GM21526 (cell line): Measurements from ENCODE around the gene LRP1.

Source experiments
- ATAC-seq: cut with Tn5 transposase; IDR thresholded peaks from one replicate; pipeline ENCODE4 v1.9.1; 2021; ENCODE audit warnings: moderate library complexity; ENCODE audit not compliant: unreplicated experiment, low FRiP score

Gene LRP1

DNA sequence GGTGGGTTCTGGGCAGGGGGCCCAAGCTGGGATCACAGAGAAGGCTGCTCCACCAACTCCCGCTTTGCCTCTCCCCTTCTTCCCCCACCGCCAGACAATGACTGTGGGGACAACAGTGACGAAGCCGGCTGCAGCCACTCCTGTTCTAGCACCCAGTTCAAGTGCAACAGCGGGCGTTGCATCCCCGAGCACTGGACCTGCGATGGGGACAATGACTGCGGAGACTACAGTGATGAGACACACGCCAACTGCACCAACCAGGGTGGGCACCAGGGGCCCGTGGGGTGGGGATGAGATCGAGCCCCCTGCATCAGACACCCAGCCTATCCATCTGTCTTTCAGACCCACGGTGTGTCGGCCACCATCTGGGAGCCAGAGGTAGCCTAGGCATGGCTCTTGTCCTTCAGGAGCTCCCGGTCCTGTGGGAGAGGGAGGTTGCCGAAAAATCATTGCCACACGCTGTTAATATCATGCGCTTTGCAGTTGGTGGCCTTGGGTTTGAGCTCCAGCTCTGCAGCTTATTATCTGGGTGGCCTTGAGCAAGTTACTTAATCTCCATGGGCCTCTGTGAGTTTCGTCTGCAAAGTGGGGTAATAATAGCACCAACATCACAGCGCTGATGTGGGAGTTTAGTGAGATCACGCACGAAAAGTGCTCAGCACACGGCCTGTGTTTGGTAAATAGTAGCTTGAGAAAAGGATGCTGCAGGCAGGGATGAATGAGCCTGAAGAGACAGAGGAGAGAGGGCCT lies 40.9 kb downstream of the LRP1 start:
- ATAC-seq = no peak

DNA sequence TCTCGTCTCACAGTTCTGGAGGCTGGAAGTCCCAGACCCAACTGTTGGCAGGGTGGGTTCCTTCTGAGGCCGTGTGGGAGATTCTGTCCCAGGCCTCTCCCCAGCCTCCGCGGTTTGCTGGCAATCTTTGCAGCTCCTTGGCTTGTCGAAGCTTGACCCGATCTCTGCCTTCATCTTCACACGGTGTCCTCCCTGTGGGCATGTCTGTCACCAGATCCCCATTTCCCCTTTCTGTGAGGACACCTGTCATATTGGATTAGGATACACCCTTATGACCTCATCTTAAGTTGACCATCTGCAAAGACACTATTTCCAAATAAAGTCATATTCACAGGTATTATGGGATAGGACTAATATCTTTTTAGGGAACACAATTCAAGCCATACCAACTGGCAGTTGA lies 41.7 kb downstream of the LRP1 start:
- ATAC-seq = no peak

DNA sequence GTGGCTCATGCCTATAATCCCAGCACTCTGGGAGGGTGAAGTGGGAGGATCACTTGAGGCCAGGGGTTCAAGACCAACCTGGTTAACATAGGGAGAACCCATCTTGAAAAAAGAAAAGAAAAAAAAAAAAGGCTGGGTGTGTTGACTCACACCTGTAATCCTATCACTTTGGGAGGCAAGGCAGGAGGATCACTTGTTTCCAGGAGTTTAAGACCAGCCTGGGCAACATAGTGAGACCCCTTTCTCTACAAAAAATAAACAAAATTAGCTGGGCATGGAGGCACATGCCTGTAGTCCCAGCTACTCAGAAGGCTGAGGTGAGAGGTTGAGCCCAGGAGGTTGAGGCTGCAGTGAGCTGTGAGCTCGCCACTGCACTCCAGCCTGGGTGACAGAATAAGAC lies 42.1 kb downstream of the LRP1 start:
- ATAC-seq = no peak

DNA sequence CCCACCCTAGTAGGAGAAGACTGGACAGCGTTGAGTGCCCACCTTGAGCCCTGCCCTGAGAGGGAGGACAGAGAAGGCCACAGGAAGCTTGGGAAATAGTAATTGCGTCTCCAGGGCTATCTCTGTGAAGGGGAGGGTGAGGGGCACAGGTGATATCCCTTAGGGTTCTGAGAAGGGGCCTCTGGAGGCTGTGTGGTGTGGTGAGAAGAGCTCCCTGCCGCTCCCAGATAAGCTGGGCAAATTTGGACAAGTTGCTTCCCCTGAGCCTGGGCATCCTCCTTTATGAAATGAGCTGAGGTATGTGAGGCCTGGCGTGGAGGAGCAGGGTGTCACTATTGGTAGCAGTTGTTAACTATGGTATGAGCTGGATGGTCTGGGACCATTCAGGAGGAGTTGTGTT lies 42.6 kb downstream of the LRP1 start:
- ATAC-seq = no peak

DNA sequence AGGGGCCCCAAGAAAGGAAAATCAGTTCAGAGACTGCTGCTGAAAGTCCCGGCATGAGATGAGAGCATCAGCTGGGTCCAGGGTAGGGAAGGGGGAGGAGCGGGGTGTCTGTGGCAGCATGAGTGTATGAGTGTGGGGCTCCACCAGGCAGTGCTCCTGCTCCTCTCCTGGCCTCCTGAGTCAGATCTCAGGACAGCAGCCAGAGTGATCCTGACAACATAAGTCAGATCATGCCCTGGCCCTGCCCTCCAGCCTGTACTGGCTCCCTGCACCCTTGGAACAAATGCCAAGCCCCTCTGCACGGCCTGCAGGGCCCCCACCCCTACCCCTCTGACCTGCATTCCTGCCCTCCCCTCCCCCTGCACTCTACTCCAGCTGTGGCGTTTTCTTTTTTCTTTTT lies 43.4 kb downstream of the LRP1 start:
- ATAC-seq = no peak

DNA sequence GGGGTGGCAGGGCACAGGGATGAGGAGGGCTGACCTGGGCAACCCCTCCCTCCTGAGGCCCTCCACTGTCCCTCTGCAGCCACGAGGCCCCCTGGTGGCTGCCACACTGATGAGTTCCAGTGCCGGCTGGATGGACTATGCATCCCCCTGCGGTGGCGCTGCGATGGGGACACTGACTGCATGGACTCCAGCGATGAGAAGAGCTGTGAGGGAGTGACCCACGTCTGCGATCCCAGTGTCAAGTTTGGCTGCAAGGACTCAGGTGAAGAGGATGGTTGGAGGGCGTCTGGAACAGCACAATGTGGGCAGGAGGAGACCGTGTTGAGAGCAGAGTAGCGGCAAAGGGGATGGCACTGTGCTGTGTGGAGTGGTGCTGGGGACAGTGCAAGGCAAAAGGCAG lies 44.8 kb downstream of the LRP1 start:
- no peak for ATAC-seq

DNA sequence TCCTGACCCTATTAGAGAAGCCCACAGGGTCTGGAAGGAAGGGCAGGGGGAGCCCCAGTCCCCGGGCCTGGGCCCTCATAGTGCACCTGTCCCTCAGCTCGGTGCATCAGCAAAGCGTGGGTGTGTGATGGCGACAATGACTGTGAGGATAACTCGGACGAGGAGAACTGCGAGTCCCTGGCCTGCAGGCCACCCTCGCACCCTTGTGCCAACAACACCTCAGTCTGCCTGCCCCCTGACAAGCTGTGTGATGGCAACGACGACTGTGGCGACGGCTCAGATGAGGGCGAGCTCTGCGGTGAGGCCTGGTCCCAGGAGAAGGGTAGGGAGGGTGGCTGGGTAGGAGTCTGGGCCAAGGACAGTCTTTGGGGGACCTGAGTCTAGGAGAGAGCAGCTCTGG lies 45.4 kb downstream of the LRP1 start:
- no peak for ATAC-seq

DNA sequence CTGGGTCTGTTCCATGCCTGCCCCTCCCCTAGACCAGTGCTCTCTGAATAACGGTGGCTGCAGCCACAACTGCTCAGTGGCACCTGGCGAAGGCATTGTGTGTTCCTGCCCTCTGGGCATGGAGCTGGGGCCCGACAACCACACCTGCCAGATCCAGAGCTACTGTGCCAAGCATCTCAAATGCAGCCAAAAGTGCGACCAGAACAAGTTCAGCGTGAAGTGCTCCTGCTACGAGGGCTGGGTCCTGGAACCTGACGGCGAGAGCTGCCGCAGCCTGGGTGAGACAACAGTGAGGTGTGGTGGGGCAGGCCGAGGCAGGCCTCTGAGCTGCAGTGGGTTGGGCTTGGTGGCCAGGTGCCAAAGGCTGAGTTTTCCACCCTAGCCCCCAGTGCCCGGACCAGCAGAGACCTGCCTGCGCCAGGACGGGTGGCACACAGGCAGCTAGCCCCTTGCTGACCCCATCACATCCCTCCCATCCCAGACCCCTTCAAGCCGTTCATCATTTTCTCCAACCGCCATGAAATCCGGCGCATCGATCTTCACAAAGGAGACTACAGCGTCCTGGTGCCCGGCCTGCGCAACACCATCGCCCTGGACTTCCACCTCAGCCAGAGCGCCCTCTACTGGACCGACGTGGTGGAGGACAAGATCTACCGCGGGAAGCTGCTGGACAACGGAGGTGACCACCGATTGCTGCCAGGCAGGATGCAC lies 47.3 kb downstream of the LRP1 start:
- no peak for ATAC-seq

DNA sequence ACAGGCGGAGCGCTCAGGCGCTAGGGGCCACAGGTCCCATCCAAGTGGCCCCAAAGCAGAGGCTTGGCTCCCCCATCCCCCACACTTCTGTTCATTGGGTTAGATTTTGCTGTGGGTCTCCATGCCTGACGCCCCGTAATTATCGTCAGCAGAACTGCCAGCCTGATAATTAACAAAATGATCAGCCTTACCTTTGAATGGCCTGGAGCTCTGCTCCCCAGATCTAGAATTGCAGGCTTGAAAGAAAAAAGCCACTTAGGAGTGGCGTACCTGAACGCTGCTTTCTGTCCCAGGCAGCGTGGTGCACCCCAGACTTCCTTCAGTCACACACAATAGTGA lies 47.8 kb downstream of the LRP1 start:
- no peak for ATAC-seq

DNA sequence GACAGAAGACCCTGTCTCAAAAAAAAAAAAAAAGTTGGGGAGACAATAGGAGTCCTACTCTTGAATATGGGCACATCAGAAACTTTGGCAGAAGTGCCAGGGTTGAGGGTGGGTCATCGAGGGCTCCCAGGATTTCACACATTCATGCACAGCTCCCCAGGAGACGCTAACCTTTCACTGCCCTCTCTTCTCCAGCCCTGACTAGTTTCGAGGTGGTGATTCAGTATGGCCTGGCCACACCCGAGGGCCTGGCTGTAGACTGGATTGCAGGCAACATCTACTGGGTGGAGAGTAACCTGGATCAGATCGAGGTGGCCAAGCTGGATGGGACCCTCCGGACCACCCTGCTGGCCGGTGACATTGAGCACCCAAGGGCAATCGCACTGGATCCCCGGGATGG lies 48.6 kb downstream of the LRP1 start:
- no peak for ATAC-seq

DNA sequence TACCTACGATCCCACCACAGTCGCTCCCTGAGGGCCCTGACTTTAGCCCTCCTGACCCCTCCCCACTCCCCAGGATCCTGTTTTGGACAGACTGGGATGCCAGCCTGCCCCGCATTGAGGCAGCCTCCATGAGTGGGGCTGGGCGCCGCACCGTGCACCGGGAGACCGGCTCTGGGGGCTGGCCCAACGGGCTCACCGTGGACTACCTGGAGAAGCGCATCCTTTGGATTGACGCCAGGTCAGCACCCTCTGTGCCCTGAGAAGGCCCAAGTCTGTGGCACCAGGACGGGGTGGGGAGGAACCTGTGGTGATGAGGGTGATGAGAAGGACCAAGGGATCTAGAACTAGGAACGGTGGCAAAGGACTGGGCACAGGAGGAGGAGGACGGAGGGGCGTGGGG lies 49.1 kb downstream of the LRP1 start:
- no peak for ATAC-seq

DNA sequence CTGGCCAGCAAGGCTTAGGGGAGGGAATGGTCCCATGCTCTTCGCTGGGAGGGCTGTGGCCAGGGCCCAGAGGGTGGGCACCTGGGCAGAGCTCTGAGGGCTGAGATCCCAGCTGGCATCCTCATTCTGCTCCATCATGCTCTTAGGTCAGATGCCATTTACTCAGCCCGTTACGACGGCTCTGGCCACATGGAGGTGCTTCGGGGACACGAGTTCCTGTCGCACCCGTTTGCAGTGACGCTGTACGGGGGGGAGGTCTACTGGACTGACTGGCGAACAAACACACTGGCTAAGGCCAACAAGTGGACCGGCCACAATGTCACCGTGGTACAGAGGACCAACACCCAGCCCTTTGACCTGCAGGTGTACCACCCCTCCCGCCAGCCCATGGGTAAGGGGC lies 49.9 kb downstream of the LRP1 start:
- ATAC-seq = no peak

DNA sequence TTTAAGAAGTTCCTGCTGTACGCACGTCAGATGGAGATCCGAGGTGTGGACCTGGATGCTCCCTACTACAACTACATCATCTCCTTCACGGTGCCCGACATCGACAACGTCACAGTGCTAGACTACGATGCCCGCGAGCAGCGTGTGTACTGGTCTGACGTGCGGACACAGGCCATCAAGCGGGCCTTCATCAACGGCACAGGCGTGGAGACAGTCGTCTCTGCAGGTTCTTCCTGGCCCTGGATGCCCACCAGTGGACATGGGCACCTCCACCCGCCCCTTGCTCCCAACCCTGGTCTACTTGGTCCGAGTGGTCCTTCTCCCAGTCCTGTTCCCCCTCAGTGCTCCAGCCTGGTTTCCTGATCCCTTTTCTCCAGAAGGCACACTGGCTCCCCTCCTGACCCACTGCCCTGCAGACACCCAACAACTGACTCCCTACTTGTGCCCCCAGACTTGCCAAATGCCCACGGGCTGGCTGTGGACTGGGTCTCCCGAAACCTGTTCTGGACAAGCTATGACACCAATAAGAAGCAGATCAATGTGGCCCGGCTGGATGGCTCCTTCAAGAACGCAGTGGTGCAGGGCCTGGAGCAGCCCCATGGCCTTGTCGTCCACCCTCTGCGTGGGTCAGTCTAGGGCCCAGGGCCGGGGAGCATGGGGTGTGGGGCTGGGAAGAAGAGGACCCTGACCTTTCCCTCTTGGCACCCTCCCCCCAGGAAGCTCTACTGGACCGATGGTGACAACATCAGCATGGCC lies 51.2 kb downstream of the LRP1 start:
- no peak for ATAC-seq

DNA sequence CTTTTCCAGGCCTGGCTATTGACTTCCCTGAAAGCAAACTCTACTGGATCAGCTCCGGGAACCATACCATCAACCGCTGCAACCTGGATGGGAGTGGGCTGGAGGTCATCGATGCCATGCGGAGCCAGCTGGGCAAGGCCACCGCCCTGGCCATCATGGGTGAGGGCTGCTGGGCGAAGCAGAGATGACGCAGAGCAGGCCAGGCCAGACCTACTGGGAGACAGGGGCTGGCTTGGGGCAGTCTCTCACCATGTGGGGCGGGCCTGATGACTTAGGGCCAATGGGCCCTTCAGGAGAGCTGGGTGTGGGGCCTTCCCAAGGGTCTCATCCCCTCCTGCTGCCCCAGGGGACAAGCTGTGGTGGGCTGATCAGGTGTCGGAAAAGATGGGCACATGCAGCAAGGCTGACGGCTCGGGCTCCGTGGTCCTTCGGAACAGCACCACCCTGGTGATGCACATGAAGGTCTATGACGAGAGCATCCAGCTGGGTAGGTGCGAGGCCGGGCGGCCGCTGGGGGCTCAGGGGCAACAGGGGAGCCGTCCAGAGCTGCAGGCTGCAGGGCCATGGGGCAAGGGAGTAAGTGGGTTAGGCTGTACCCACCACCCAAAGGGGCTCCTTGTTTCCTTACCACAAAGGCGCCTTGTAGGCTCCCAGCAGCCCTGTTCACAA lies 52.2 kb downstream of the LRP1 start:
- ATAC-seq = no peak

DNA sequence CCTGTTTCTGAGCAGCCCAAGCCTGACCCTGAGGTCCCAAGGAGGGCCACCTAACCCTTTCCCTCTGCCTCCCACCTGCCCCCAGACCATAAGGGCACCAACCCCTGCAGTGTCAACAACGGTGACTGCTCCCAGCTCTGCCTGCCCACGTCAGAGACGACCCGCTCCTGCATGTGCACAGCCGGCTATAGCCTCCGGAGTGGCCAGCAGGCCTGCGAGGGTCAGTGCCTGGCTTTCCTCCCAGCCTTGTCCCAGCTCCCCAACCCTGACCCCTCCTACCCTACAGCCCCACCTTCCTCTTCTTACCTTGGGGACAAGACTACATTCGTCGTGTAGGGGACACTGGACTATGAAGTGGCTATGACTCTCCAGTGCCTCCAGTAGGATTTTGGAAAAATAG lies 52.8 kb downstream of the LRP1 start:
- no peak for ATAC-seq

DNA sequence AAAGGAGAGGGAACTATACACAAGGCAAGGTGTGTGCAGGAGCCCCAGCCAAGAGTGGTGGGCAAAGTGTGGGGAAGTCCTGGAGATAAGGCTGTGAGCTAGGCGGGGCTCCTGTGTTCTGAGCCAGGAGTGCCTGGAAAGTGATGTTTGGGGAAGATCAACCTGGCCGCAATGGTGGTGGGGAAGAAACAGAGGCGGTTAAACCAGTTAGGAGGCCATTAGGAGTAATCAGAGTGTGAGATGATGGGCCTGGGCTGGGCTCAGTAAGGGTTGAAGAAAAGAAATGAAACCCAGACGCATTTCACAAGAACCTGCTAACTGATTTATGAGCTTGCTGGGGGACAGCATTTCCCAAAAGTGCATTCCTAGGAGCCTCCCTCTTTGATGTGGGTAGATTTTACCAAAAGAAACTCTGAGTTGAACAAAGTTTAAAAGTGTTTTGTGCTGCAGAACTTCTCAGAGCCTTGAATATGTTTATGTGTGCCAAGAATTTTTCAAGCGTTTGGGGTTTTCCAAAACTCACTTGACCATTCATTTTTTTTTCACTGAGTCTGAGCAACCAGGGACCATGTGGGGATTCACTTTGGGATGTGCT lies 53.4 kb downstream of the LRP1 start:
- ATAC-seq = no peak

DNA sequence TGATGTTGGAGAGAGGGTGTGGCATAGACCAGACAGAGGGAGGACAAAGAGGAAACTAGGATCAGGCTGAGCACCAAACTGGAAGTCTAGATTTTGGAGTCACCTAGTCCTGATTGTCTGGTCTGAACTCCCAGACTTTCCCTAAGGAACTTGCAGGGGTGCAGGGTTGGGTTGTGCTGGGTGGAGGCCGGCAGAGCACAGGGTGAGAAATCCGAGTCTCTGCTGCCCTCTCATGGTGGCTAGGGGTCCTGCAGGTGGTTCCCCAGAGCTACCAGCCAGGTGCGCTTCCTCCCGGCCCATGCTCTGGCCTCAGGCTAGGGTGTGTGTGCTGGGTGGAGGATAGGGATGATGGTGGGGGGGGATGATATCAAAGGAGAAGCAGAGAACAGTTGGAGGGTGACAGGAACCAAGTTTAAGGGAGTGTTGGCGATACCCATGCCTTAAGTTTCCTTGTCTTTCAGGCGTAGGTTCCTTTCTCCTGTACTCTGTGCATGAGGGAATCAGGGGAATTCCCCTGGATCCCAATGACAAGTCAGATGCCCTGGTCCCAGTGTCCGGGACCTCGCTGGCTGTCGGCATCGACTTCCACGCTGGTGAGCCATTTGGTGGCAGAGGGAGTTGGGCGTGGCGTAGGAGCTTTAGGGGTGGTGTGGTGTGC lies 54.8 kb downstream of the LRP1 start:
- ATAC-seq = no peak

DNA sequence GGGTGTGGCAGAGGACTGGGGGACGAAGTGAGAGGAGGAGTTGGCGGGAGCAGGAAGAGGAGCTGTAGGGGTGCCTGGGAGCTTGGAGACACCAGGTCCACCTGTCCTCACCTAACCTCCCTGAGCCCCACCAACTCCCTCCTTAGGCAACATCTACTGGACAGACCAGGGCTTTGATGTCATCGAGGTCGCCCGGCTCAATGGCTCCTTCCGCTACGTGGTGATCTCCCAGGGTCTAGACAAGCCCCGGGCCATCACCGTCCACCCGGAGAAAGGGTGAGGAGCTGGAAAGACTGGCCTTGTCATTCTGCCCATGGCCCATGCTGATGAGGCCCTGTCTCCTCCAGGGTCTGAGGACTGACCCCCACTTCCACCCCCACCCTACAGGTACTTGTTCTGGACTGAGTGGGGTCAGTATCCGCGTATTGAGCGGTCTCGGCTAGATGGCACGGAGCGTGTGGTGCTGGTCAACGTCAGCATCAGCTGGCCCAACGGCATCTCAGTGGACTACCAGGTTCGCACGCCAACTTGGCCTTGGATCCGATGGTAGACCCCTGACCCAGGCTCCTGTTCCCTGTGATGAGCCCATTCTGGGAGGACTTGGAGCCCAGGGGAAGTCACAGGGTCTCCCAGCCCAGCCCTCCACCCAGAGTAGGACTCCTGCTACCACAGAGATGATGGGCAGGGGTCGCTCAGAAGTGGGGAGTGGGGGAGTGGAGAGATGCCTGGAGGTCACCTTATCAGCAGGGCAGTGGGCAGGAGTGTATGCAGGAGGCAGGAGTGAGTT lies 55.8 kb downstream of the LRP1 start:
- ATAC-seq = no peak

DNA sequence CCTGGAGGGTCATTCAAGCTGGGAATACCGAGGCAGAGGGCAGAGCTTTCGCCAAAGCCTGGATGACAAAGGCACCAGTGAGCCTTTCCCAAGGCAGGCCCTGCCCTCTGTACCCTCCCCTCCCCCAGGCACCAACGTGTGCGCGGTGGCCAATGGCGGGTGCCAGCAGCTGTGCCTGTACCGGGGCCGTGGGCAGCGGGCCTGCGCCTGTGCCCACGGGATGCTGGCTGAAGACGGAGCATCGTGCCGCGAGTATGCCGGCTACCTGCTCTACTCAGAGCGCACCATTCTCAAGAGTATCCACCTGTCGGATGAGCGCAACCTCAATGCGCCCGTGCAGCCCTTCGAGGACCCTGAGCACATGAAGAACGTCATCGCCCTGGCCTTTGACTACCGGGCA lies 57.1 kb downstream of the LRP1 start:
- no peak for ATAC-seq
